Fibroblast of lung (primary cell): ENCODE results near the gene FYN.

Source experiments
- CTCF ChIP-seq, 2 donors: IDR thresholded peaks in 1 of 2; conservative IDR thresholded peaks in 1 of 2; 1 replicate in 1 of 2; 2 replicates in 1 of 2; pipeline ENCODE4 v1.5.1; 2011 to 2012; ENCODE audit warnings: low read length in 2 of 2, control low read depth in 1 of 2, inconsistent platforms in 1 of 2, low read depth in 1 of 2, mild to moderate bottlenecking in 1 of 2
- EZH2 ChIP-seq: IDR thresholded peaks from 2 replicates; pipeline ENCODE4 v1.5.1; 2012; ENCODE audit warnings: low read length, control low read depth, mild to moderate bottlenecking; ENCODE audit errors: missing control alignments

DNA sequence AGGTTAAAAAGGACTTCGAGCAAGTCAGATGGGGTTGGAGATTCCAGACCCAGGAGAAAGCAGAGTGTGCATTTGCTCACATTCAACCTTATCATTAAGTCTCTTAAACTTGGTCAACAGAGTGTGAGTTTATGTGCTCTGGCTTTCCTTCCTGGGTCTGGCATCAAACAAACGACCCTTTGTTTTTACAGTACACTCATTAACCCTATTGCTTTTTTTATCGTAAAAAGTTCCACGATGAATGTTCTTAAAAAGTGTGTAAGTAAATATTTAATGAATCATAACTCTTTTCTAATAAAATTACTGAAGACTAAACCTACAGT is 2.5 kb downstream of the FYN start:
- TF ChIP-seq CTCF (conservative IDR thresholded peaks at IDR 0.05 in 1 of 2, IDR thresholded peaks at IDR 0.05 in 1 of 2; ENCODE audit: low read depth in 1 of 2, low read length in 2 of 2) = no peak
- TF ChIP-seq EZH2 = no peak
